Erythroblast (primary cell): Measurements from ENCODE around the gene TP53BP2.
"Not testable (repeated sequence)": the region's sequence is repeated elsewhere in the genome, so short reads cannot be mapped to it uniquely, and the experiment has no call there.

Source experiments
- DNase-seq, 2 experiments: peaks; one replicate each; lab custom pipeline; 2025; lab: John Stamatoyannopoulos, UW
- GATA1 ChIP-seq: IDR thresholded peaks from 2 replicates; pipeline ENCODE4 v1.6.1; 2011; ENCODE audit warnings: low read depth, mild to moderate bottlenecking, control low read depth, low read length, moderate library complexity
- POLR2A ChIP-seq: IDR thresholded peaks from 2 replicates; pipeline ENCODE4 v1.6.1; 2011; ENCODE audit warnings: mild to moderate bottlenecking, low read length

The TP53BP2 gene

GRCh38 chr1:223870617-223871574 lies 25.1 kb upstream of the TP53BP2 start:
- peak; percentile 93 to 100 for DNase-seq
- peak; percentile 67 for TF ChIP-seq GATA1
- peak; percentile 51 for TF ChIP-seq POLR2A

DNA sequence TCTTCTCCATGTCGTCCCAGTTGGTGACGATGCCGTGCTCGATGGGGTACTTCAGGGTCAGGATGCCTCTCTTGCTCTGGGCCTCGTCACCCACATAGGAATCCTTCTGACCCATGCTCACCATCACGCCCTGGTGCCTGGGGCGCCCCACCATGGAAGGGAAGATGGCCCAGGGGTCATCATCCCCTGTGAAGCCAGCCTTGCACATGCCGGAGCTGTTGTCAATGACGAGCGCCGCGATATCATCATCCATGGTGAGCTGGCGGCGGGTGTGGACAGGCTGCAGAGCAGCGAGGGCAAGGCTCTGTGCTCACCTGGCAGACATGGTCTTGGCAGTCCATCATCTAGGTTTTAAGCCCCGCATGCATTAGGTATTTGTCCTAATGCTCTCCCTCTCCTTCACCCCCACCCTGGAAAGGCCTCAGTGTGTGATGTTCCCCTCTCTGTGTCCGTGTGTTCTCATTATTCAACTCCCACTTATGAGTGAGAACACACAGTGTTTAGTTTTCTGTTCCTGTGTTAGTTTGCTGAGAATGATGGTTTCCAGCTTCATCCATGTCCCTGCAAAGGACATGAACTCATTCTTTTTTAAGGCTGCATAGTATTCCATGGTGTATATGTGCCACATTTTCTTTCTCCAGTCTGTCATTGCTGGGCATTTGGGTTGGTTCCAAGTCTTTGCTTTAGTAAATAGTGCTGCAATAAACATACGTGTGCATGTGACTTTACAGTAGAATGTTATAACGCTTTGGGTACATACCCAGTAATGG lies 19.0 kb upstream of the TP53BP2 start:
- DNase-seq: not testable (repeated sequence)

DNA sequence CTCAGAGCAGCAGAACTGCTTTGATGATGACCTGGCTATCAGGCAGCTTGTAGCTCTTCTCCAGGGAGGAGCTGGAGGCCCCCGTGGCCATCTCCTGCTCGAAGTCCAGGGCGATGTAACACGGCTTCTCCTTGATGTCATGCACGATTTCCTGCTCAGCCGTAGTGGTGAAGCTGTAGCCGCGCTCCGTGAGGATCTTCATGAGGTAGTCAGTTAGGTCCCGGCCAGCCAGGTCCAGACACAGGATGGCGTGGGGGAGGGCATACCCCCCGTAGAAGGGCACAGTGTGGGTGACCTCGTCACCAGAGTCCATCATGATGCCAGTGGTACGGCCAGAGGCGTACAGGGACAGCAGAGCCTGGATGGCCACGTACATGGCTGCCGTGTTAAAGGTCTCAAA lies 18.3 kb upstream of the TP53BP2 start:
- TF ChIP-seq POLR2A (no peak), GATA1 (no peak)
- no peak for DNase-seq

DNA sequence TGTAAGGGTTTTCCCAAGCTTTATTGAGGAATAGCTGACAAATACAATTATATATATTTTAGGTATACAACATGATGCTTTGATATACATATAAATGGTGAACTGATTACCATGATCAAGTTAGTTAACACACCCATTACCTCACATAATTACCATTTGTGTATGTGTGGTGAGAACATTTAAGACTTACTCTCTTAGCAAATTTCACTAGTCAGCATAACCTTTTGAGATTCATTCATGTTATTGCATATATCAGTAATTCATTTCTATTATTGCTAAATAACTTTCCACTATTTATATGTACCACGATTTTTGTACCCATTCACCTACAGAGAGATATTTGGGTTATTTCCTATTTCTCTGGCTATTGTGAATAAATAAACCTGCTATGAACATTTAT lies 16.2 kb upstream of the TP53BP2 start:
- DNase-seq: no peak
- TF ChIP-seq POLR2A (no peak), GATA1 (no peak)

DNA sequence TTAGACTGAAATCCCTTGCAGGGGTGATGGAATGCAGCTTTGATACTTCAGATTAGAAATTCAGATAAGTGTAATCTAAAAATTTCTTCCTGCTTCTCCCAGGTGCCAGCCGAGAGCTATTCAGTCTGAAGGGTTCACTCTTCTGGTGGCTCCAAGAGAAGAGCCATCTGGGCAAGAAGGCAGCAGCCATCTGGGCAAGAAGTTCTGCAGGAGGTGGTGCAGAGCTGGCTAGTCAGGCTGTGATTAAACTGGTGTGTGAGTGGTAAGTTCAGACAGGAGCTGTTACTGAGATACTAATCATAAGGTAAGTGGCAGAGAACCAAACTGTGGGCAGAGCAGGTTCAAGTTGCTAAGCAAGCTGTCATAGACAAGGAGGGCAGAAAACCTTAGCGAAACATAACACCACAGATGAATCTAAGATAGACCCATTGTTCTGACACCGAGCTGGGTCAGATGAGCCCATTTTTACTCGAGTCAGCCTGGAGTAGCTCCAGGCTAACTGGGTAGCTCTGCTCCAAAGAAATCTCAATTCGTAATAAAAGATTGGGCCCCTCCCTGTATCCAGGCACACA lies 14.4 kb upstream of the TP53BP2 start:
- no peak for TF ChIP-seq POLR2A
- TF ChIP-seq GATA1: no peak
- DNase-seq: no peak

DNA sequence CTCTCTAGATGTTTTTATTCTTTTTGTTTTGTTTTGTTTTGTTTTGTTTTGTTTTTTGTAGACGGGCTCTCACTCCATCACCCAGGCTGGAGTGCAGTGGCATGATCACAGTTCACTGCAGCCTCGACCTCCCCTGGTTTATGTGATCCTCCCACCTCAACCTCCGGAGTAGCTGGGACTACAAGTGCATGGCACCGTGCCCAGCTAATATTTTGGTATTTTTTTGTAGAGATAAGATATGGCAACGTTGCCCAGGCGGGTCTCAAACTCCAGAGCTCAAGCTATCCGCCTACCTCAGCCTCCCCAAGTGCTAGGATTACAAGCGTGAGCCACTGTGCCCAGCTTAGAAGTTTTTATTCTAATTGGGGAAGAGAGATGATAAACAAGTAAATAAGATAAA lies 13.3 kb upstream of the TP53BP2 start:
- DNase-seq: peak; percentile 65 to 81
- TF ChIP-seq GATA1 (no peak), POLR2A (no peak)

- DNase-seq: no peak
- TF ChIP-seq GATA1 (no peak), POLR2A (no peak)
Observed at GRCh38 chr1:223856386-223856785, 10.6 kb upstream of the TP53BP2 start.

GRCh38 chr1:223853748-223854147 lies 8.0 kb upstream of the TP53BP2 start:
- no peak for TF ChIP-seq GATA1
- no peak for TF ChIP-seq POLR2A
- DNase-seq: no peak

GRCh38 chr1:223853275-223853674 lies 7.5 kb upstream of the TP53BP2 start:
- no peak for DNase-seq
- no peak for TF ChIP-seq GATA1
- no peak for TF ChIP-seq POLR2A

DNA sequence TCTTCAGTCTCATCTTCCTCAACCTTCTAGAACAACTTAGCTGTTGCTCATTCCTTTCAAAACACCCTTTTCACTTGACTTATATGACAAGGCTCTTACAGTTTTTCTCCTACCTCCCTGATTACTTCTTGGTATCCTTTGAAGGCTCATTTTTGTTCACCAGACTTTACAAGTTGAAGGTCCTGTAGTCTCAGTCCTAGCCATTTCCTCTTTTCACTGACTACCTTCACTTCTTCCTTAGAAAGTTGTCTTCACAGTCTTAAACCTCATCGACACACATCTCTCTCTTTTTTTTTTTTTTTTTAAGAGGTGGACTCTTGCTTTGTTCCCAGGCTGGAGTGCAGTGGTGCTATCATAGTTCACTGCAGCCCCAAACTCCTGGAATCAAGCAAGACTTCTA lies 6.6 kb upstream of the TP53BP2 start:
- no peak for DNase-seq

DNA sequence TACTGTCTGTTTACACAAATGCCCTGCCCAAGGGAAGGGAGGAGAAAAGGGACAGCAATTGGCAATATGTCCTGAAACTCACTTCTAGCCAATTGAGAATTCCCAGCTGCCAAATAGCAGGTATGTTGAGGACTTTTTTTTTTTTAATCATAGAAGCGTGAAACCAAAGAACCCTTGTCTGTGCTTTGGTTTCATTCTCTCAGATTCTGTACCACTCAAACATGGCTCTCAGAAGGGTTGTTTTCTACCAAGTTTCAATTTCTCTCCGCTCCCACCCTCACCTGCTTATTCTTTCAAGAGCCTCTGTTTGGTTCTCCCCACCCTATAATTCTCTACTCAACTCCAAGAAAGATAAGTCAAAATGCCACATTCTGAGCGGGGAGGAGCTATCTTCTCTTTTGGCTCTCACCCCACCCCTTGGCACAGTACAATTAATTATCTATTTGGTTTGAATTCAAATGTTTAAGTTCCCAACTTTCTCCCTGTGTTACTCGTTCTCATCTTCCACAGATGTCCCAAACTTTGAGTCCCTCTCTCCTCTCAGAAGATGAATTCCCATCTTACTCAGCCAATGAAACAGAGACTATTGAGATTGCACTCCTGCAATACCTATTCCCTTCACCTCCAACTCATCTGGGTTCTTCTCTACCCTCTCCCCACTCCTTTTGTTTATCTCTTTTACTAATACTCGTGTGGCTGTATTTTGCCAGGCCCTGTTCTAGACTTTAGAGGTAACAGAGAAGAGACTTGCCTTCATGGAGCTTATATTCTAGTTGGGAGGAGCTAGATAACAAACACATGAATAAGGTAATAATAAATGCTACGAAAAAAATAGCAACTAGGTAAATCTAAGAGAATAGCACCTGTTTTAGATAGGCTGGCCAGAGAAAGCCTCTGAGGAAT lies 3.9 kb upstream of the TP53BP2 start:
- no peak for TF ChIP-seq POLR2A
- no peak for TF ChIP-seq GATA1
- no peak for DNase-seq

More for the DNA sequence above, 6.6 kb upstream of the TP53BP2 start:
- TF ChIP-seq GATA1: no peak
- TF ChIP-seq POLR2A: no peak

- no peak for DNase-seq
- no peak for TF ChIP-seq GATA1
- no peak for TF ChIP-seq POLR2A
Observed at GRCh38 chr1:223848536-223848935, 2.8 kb upstream of the TP53BP2 start.
